ACC112 (cell line): ENCODE data around the gene MGRN1.

ENCODE experiments used
- H2AFZ ChIP-seq: fragments of 200-600 bp; sonication (generic); one replicate; pipeline ENCODE4 v1.6.0; 2017; ENCODE audit warnings: antibody characterized with exemption, low read length; ENCODE audit not compliant: unreplicated experiment
- H3K27ac ChIP-seq: fragments of 200-600 bp; sonication (generic); 2 replicates; pipeline ENCODE4 v1.5.1; 2014; ENCODE audit warnings: low read depth, mild to moderate bottlenecking, antibody characterized with exemption, low read length, moderate library complexity
- H3K27me3 ChIP-seq: fragments of 200-600 bp; sonication (generic); 2 replicates; pipeline ENCODE4 v1.6.1; 2014; ENCODE audit warnings: mild to moderate bottlenecking, antibody characterized with exemption, low read length, moderate library complexity, mixed read lengths; ENCODE audit not compliant: insufficient read depth
- H3K36me3 ChIP-seq: fragments of 200-600 bp; sonication (generic); 2 replicates; pipeline ENCODE4 v1.6.1; 2016; ENCODE audit warnings: mild to moderate bottlenecking, antibody characterized with exemption, low read length, moderate library complexity, mixed read lengths; ENCODE audit not compliant: insufficient read depth
- H3K4me1 ChIP-seq: fragments of 200-600 bp; sonication (generic); one replicate; pipeline ENCODE4 v1.6.1; 2016; ENCODE audit warnings: low read length, mixed read lengths; ENCODE audit not compliant: insufficient read depth, unreplicated experiment, control insufficient read depth
- H3K4me3 ChIP-seq: fragments of 200-600 bp; sonication (generic); 2 replicates; pipeline ENCODE4 v1.5.1; 2014; ENCODE audit warnings: mild to moderate bottlenecking, low read depth, low read length
- H3K79me2 ChIP-seq: fragments of 200-600 bp; sonication (generic); one replicate; pipeline ENCODE4 v1.6.0; 2016; ENCODE audit warnings: low read length; ENCODE audit not compliant: control insufficient read depth, unreplicated experiment, insufficient read depth

MGRN1 gene

GRCh38 chr16:4703906-4704305 lies 79.3 kb downstream of the MGRN1 start:
- Histone ChIP-seq H3K79me2 (no peaks in the 10 kb centered on the region), H3K27me3 (no peaks in the 10 kb centered on the region), H2AFZ (no peak overlapping the region), H3K4me3 (no peak overlapping the region), H3K36me3 (0 out of 2 replicates have a peak, but pooled peaks cover 4% of the 10 kb centered on the region), H3K27ac (no peak overlapping the region), H3K4me1 (no peaks in the 10 kb centered on the region)

- Histone ChIP-seq H3K79me2 (no peaks in the 10 kb centered on the region), H3K27ac (no peak overlapping the region), H3K27me3 (no peaks in the 10 kb centered on the region), H3K4me3 (no peak overlapping the region), H3K36me3 (0 out of 2 replicates have a peak, but pooled peaks cover 4% of the 10 kb centered on the region), H3K4me1 (no peaks in the 10 kb centered on the region), H2AFZ (no peak overlapping the region)
Observed at GRCh38 chr16:4704491-4704890, 79.9 kb downstream of the MGRN1 start.

GRCh38 chr16:4704913-4705312 lies 80.3 kb downstream of the MGRN1 start:
- H3K4me1 ChIP-seq, result no peaks in the 10 kb centered on the region
- 0 out of 2 replicates have a peak, but pooled peaks cover 4% of the 10 kb centered on the region for H3K36me3 ChIP-seq
- H3K4me3 ChIP-seq, result no peak overlapping the region
- no peaks in the 10 kb centered on the region for H3K27me3 ChIP-seq
- H3K79me2 ChIP-seq, result no peaks in the 10 kb centered on the region
- H2AFZ ChIP-seq, result no peak overlapping the region
- H3K27ac ChIP-seq, result no peak overlapping the region

GRCh38 chr16:4706871-4707270 lies 82.2 kb downstream of the MGRN1 start:
- H3K27ac ChIP-seq, result no peak overlapping the region

GRCh38 chr16:4709481-4709880 lies 84.9 kb downstream of the MGRN1 start:
- no peak overlapping the region for H2AFZ ChIP-seq
- H3K4me3 ChIP-seq, result no peak overlapping the region
- no peak overlapping the region for H3K27ac ChIP-seq
- no peaks in the 10 kb centered on the region for H3K4me1 ChIP-seq
- H3K27me3 ChIP-seq, result no peaks in the 10 kb centered on the region
- H3K79me2 ChIP-seq, result no peaks in the 10 kb centered on the region
- H3K36me3 ChIP-seq, result no peaks in the 10 kb centered on the region

More at GRCh38 chr16:4706871-4707270, 82.2 kb downstream of the MGRN1 start:
- no peaks in the 10 kb centered on the region for H3K4me1 ChIP-seq
- no peaks in the 10 kb centered on the region for H3K27me3 ChIP-seq
- H3K4me3 ChIP-seq, result no peak overlapping the region
- H2AFZ ChIP-seq, result no peak overlapping the region
- no peaks in the 10 kb centered on the region for H3K36me3 ChIP-seq
- no peaks in the 10 kb centered on the region for H3K79me2 ChIP-seq

DNA sequence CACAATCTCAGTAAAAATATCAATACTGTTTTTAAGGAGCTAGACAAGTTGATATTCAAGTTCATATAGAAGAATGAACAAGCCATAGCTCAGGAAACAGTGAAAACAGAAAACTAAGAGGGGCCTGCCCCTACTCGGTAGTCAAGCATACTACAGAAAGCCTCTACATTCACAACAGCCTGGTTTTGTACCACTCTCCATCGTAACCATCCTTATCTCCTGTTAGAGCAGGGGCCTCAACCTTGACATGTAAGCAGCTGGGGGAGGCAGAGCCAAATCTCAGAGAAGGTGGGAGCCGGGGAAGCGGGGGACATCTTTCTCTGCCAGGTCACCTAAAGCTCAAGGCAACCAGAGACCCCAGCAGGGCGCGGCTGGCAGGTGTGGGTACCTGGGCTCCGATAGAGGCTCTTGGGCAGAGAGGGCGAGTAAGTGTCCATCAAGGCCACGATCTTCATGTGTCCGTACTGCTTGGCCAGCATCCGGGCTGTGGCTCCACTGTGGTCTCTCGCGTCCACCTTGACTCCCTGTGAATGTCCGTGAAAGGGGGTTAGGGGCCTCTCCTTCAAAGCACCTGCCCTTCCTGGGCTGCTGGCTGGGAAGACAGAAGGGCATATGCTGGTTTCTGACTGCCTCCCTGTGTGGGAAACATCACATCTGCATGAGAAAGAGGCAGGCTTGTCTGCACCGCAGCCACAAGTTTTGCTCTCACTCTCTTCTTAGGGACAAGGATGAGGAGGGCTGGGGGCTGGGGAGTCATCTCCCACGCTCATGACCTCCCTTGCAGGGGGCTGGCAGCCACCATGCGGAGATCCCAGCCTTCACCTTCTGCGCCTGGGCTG lies 89.3 kb downstream of the MGRN1 start:
- no peaks in the 10 kb centered on the region for H3K27me3 ChIP-seq

DNA sequence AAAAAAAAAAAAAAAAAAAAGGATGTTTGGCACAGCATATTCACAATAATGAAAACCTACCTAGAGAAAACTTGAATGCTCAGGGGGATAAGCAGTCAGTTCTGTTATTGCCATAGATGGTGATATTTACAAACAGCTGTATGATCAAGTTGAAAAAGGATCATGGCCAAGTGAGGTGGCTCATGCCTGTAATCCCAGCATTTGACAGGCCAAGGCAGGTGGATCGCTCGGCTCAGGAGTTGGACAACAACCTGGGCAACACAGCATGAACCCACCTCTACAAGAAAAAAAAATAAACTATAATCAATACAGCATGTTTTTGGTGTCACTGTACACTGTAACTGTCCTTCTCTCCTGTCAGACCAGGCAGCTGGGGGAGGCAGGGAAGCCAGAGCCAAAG lies 90.4 kb downstream of the MGRN1 start:
- Histone ChIP-seq H3K36me3 (no peaks in the 10 kb centered on the region), H2AFZ (no peak overlapping the region), H3K27ac (no peak overlapping the region), H3K4me3 (no peak overlapping the region), H3K27me3 (no peaks in the 10 kb centered on the region), H3K79me2 (no peaks in the 10 kb centered on the region), H3K4me1 (no peaks in the 10 kb centered on the region)

More for the DNA sequence above, 89.3 kb downstream of the MGRN1 start:
- H3K27ac ChIP-seq, result no peak overlapping the region
- no peaks in the 10 kb centered on the region for H3K4me1 ChIP-seq
- H3K36me3 ChIP-seq, result no peaks in the 10 kb centered on the region
- no peaks in the 10 kb centered on the region for H3K79me2 ChIP-seq
- H2AFZ ChIP-seq, result no peak overlapping the region
- no peak overlapping the region for H3K4me3 ChIP-seq

DNA sequence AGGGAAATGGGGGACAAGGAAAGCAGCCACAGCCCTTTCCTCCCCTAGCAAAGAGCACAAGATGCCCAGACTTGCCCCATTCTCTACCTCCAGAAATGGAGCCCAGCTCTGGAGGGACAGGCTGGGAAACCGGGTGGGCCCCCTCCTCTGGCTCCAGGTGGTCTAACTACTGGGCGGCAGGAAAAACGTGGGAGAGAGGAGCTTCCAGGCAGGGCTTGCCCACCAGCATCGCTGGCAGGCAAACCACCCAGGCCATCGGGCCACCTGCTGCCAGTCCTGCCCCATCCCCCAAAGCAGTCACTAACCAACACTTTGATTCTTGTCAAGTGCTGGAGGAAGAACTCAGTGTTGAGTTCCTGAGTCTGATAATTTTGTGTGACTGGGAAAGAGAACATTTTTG lies 93.8 kb downstream of the MGRN1 start:
- H3K36me3 ChIP-seq, result no peaks in the 10 kb centered on the region
- H2AFZ ChIP-seq, result no peak overlapping the region
- H3K4me1 ChIP-seq, result no peaks in the 10 kb centered on the region
- no peak overlapping the region for H3K4me3 ChIP-seq
- no peaks in the 10 kb centered on the region for H3K79me2 ChIP-seq
- no peak overlapping the region for H3K27ac ChIP-seq
- H3K27me3 ChIP-seq, result no peaks in the 10 kb centered on the region

- Histone ChIP-seq H3K79me2 (no peaks in the 10 kb centered on the region), H3K4me1 (no peaks in the 10 kb centered on the region), H3K27me3 (no peaks in the 10 kb centered on the region), H2AFZ (no peak overlapping the region), H3K36me3 (peaks cover 2% of the 10 kb centered on the region; the same call in 1 of the 2 replicates), H3K27ac (no peak overlapping the region), H3K4me3 (no peak overlapping the region)
Observed at GRCh38 chr16:4723071-4723767, 98.6 kb downstream of the MGRN1 start.

DNA sequence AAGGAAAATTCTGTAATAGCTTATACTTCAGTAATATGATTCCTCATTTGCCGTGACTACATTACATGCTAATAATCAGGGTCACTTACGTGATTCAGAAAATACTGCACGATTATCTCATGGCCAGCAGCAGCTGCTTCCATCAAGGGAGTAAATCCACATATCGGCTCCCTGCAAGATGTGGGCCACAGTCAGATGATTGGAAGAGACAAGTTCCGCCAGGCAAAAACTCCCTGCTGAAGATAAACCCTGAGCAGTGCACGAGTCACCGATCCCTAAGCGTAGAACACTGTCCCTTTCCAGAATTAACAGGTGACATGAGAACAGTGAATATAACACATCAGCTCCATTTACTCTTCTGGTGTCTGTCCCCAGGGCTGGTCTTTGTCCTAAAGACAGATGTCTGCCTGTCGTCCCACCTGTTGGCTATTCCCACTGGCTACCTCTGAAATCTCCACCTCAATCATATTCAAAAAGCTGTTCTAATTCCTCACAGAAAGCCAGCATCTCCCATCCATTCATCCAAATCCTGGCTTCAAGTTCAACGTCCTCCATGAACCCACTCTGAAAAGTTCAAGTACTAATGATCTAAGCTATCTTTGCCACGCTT lies 100.1 kb downstream of the MGRN1 start:
- Histone ChIP-seq H3K27ac (no peak overlapping the region), H3K79me2 (no peaks in the 10 kb centered on the region), H3K36me3 (peaks cover 3% of the 10 kb centered on the region; the same call in 1 of the 2 replicates), H3K4me1 (no peaks in the 10 kb centered on the region), H3K4me3 (no peak overlapping the region), H3K27me3 (no peaks in the 10 kb centered on the region), H2AFZ (no peak overlapping the region)
